Measurements from ENCODE around the gene DUSP18. TPM values are rescaled to one million over a fixed set of nuclear protein-coding genes. Genes with fewer than 3 reads are reported as not detected.
"Not testable (repeated sequence)": the region's sequence is repeated elsewhere in the genome, so short reads cannot be mapped to it uniquely, and the experiment has no call there.

DUSP18 gene
- 14.0 TPM for total RNA-seq
- 3.6 TPM for polyA plus RNA-seq (ENCODE audit: insufficient read depth, low read depth, low replicate concordance)
- long read RNA-seq, donor 1, partial matches to known transcripts = 0 of 1 reads
- long read RNA-seq, donor 1, other reads (novel, unspliced or antisense) = 0 of 1 reads
- long read RNA-seq, donor 2 = 0 reads
- long read RNA-seq, donor 3, partial matches to known transcripts = 0 of 2 reads
- long read RNA-seq, donor 3, other reads (novel, unspliced or antisense) = 0 of 2 reads
- long read RNA-seq, donor 4, partial matches to known transcripts = 0 of 2 reads
- long read RNA-seq, donor 4, other reads (novel, unspliced or antisense) = 0 of 2 reads
- long read RNA-seq, donor 5 = 0 reads
- long read RNA-seq, donor 6, partial matches to known transcripts = 0 of 1 reads
- long read RNA-seq, donor 6, other reads (novel, unspliced or antisense) = 0 of 1 reads
- long read RNA-seq, donor 7, partial matches to known transcripts = 0 of 17 reads
- long read RNA-seq, donor 7, other reads (novel, unspliced or antisense) = 10 of 17 reads
- long read RNA-seq, donor 8, partial matches to known transcripts = 0 of 2 reads
- long read RNA-seq, donor 8, other reads (novel, unspliced or antisense) = 0 of 2 reads
- long read RNA-seq, donor 9 = 0 reads
- long read RNA-seq, donor 10, partial matches to known transcripts = 0 of 1 reads
- long read RNA-seq, donor 10, other reads (novel, unspliced or antisense) = 0 of 1 reads

GRCh38 chr22:30667494-30668385 is at the start of gene DUSP18:
Gene DUSP18, minus strand, starts transcription at chr22:30667875. Its CDS starts 3,872 bp downstream, at chr22:30664003.
- FAIRE-seq = no peak
- Histone ChIP-seq H3K9me3 (ENCODE audit: control insufficient read depth in 2 of 3, insufficient read depth in 1 of 3, low read length in 3 of 3) (no peaks in the 10 kb centered on the region), H3K9ac (ENCODE audit: low read length in 3 of 3) (peak within 1 kb of the TSS; percentile 67 to 81 (median 80)), H3K36me3 (ENCODE audit: control insufficient read depth in 2 of 3, insufficient read depth in 3 of 3, low read length in 3 of 3) (peaks cover 0 to 11% (median 0%) of the 10 kb centered on the region in 3 donors), H3K27me3 (ENCODE audit: control insufficient read depth, insufficient read depth, low read length) (no peaks in the 10 kb centered on the region), H3K4me3 (ENCODE audit: low read length in 3 of 3) (peak within 1 kb of the TSS; percentile 75 to 86 (median 81)), H3K27ac (ENCODE audit: low read depth in 2 of 2, low read length in 2 of 2) (peak within 1 kb of the TSS in 1 of 2 donors; percentile 3), H3K4me1 (ENCODE audit: control insufficient read depth in 2 of 3, insufficient read depth in 2 of 3, low read depth in 1 of 3, low read length in 3 of 3) (peaks cover 0 to 7% (median 0%) of the 10 kb centered on the region in 3 donors)
- TF ChIP-seq, protein P1, sequence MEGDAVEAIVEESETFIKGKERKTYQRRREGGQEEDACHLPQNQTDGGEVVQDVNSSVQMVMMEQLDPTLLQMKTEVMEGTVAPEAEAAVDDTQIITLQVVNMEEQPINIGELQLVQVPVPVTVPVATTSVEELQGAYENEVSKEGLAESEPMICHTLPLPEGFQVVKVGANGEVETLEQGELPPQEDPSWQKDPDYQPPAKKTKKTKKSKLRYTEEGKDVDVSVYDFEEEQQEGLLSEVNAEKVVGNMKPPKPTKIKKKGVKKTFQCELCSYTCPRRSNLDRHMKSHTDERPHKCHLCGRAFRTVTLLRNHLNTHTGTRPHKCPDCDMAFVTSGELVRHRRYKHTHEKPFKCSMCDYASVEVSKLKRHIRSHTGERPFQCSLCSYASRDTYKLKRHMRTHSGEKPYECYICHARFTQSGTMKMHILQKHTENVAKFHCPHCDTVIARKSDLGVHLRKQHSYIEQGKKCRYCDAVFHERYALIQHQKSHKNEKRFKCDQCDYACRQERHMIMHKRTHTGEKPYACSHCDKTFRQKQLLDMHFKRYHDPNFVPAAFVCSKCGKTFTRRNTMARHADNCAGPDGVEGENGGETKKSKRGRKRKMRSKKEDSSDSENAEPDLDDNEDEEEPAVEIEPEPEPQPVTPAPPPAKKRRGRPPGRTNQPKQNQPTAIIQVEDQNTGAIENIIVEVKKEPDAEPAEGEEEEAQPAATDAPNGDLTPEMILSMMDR (IDR thresholded peaks at IDR 0.05; ENCODE audit: borderline replicate concordance, extremely low read depth, insufficient read depth) = no peak
- intact Hi-C loops (cut with DNase I) = no loop called here
- DNase-seq = peak; percentile 95 to 97 (median 96)

DNA sequence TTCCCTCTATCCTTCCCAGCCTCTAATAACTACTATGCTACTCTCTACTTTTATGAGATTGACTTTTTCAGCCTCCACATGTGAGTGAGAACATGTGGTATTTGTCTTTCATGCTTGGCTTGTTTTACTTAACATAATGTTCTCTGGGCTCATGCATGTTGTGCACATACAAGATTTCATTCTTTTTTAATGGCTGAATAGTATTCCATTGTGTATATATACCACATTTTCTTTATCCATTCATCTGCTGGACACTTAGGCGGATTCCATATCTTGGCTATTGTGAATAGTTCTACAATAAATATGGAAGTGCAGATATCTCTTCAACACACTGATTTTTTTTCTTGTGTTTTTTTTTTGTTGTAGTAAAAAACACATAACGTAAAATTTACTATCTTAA is 46.4 kb upstream of the DUSP18 start:
- H3K27me3 ChIP-seq (ENCODE audit: control insufficient read depth, insufficient read depth, low read length) = no peaks in the 10 kb centered on the region
- no peaks in the 10 kb centered on the region for H3K4me1 ChIP-seq (ENCODE audit: control insufficient read depth in 2 of 3, insufficient read depth in 2 of 3, low read depth in 1 of 3, low read length in 3 of 3)
- no peaks in the 10 kb centered on the region for H3K36me3 ChIP-seq (ENCODE audit: control insufficient read depth in 2 of 3, insufficient read depth in 3 of 3, low read length in 3 of 3)
- H3K27ac ChIP-seq (ENCODE audit: low read depth in 2 of 2, low read length in 2 of 2) = no peak overlapping the region
- intact Hi-C loops (cut with DNase I) = no loop called here
- FAIRE-seq (no peak), DNase-seq (no peak)
- no peak overlapping the region for H3K9ac ChIP-seq (ENCODE audit: low read length in 3 of 3)
- TF ChIP-seq, protein P1 (IDR thresholded peaks at IDR 0.05; ENCODE audit: borderline replicate concordance, extremely low read depth, insufficient read depth) = no peak
- H3K9me3 ChIP-seq (ENCODE audit: control insufficient read depth in 2 of 3, insufficient read depth in 1 of 3, low read length in 3 of 3) = no peaks in the 10 kb centered on the region
- no peak overlapping the region for H3K4me3 ChIP-seq (ENCODE audit: low read length in 3 of 3)

GRCh38 chr22:30712094-30712493 is 44.4 kb upstream of the DUSP18 start:
- FAIRE-seq = no peak

DNA sequence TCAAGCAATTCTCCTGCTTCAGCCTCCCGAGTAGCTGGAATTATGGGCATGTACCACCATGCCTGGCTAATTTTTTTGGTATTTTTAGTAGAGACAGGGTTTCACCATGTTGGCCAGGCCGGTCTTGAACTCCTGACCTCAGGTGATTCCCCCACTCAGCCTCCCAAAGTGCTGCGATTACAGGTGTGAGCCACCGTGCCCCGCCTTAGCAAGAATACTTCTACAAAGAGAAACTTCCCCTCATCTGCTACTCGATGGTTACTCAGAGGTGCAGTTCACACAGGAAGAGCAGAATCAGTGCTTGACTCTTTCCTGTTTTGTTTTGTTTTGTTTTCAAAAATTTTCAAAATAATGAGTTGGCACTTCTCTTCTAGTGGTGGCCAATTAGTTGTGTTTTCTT is 42.3 kb upstream of the DUSP18 start:
- H3K9ac ChIP-seq (ENCODE audit: low read length in 3 of 3); H3K4me1 ChIP-seq (ENCODE audit: control insufficient read depth in 2 of 3, insufficient read depth in 2 of 3, low read depth in 1 of 3, low read length in 3 of 3); H3K9me3 ChIP-seq (ENCODE audit: control insufficient read depth in 2 of 3, insufficient read depth in 1 of 3, low read length in 3 of 3); intact Hi-C loops (cut with DNase I); FAIRE-seq; DNase-seq; H3K27me3 ChIP-seq (ENCODE audit: control insufficient read depth, insufficient read depth, low read length); H3K27ac ChIP-seq (ENCODE audit: low read depth in 2 of 2, low read length in 2 of 2); H3K4me3 ChIP-seq (ENCODE audit: low read length in 3 of 3); H3K36me3 ChIP-seq (ENCODE audit: control insufficient read depth in 2 of 3, insufficient read depth in 3 of 3, low read length in 3 of 3): not testable (repeated sequence)

More at GRCh38 chr22:30712094-30712493, 44.4 kb upstream of the DUSP18 start:
- TF ChIP-seq, protein P1 (IDR thresholded peaks at IDR 0.05; ENCODE audit: borderline replicate concordance, extremely low read depth, insufficient read depth) = no peak
- Histone ChIP-seq H3K9ac (ENCODE audit: low read length in 3 of 3) (no peak overlapping the region), H3K27ac (ENCODE audit: low read depth in 2 of 2, low read length in 2 of 2) (no peak overlapping the region), H3K27me3 (ENCODE audit: control insufficient read depth, insufficient read depth, low read length) (no peaks in the 10 kb centered on the region), H3K4me3 (ENCODE audit: low read length in 3 of 3) (no peak overlapping the region), H3K4me1 (ENCODE audit: control insufficient read depth in 2 of 3, insufficient read depth in 2 of 3, low read depth in 1 of 3, low read length in 3 of 3) (no peaks in the 10 kb centered on the region), H3K36me3 (ENCODE audit: control insufficient read depth in 2 of 3, insufficient read depth in 3 of 3, low read length in 3 of 3) (no peaks in the 10 kb centered on the region), H3K9me3 (ENCODE audit: control insufficient read depth in 2 of 3, insufficient read depth in 1 of 3, low read length in 3 of 3) (no peaks in the 10 kb centered on the region)
- no peak for DNase-seq
- intact Hi-C loops (cut with DNase I) = no loop called here

Data from kidney (tissue), 22 donors.